ENCODE data around the gene MICALL2.

The MICALL2 gene

DNA sequence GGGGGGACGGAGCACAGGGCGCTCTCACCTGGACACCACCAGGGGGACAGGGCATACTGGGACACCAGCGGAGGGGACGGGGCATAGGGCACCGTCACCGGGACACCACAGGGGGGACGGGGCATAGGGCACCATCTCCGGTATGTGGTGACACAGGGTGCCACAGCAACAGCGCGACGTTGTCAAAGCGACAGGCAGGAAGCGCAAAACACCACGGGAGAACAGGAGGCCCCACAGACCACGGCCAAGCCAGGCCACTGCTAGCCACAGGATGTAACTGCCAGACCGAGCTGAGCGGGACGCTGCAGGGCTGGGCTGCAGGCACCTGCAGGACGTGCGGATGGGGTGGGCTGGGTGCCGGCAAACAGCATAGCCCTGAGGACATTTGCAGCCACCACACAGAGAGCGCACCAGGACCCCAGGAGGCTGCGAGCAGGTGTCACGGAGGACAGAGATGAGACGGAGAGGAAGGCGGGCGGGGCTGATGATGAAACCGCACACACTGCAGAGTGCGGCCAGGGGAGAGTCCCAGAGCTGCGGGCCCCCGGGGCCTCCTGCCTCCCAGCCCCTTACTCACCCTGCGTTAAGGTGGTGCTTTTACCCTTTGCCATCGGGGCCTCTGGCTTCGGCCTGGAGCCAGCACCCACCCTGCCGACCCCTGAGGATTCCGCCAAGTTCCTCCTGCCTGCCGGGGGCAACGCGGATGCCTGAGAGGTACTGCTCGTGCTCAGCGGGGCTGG, 17.5 kb downstream of the MICALL2 start (continued):
- TF ChIP-seq ZSCAN18 (tag by site-specific recombination; IDR thresholded peaks at IDR 0.05) (no peak), ZNF426 (tag by site-specific recombination; IDR thresholded peaks at IDR 0.05) (no peak), KLF10 (tag by site-specific recombination; IDR thresholded peaks at IDR 0.05) (no peak)

DNA sequence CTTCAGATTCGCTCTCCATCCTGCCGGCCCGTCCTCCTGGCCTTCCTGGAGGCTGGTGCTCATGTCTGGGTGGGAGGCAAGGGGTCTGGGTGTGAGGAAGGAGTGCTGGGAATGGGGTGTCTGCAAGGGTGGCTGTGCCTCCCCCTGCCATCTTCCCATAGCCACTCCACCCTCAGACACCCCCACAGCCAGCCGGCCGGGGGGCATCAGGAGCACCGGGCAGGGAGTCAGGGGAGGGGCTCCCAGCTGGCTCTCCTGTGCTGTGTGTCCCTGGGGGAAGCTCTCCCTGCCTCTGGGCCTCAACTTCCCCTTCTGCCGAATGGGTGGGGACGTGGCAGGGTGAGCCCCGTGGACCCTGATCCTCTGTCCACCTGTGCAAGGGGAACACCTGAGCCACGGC, 18.6 kb downstream of the MICALL2 start:
- Histone ChIP-seq H3K4me3 (ENCODE audit: low read depth, low read length) (no peak overlapping the region), H3K9me3 (ENCODE audit: control insufficient read depth, insufficient read depth, low read depth, low read length) (no peaks in the 10 kb centered on the region), H3K36me3 (ENCODE audit: control insufficient read depth in 2 of 2, insufficient read depth in 1 of 2, low read length in 2 of 2) (peaks cover 0 to 3% of the 10 kb centered on the region in 2 experiments; a peak in 1 of 3 replicates), H3K4me1 (ENCODE audit: control insufficient read depth, insufficient read depth, low read length) (no peaks in the 10 kb centered on the region), H3K27ac (ENCODE audit: extremely low read depth, low read depth, low read length) (no peak overlapping the region)
- POLR2A ChIA-PET, result interaction anchor here (0.6 kb wide), 1 partner anchor 17 kb away, joined by 3 read pairs; no protein-coding TSS in a partner anchor
- CTCF ChIA-PET, result interaction anchor here (1.4 kb wide), 1 partner anchor 8 kb away, joined by 7 read pairs; no protein-coding TSS in a partner anchor
- TF ChIP-seq ZNF76 (tag by site-specific recombination; IDR thresholded peaks at IDR 0.05; ENCODE audit: borderline replicate concordance, low read depth) (no peak), ZBTB26 (tag by site-specific recombination; optimal IDR thresholded peaks at IDR 0.05) (no peak), ZFP37 (tag by site-specific recombination; IDR thresholded peaks at IDR 0.05) (no peak), ZNF692 (tag by site-specific recombination; IDR thresholded peaks at IDR 0.05) (no peak), ZNF239 (tag by site-specific recombination; IDR thresholded peaks at IDR 0.05) (no peak), ZNF140 (tag by site-specific recombination; IDR thresholded peaks at IDR 0.05) (no peak), ZNF16 (tag by site-specific recombination; IDR thresholded peaks at IDR 0.05; ENCODE audit: low read depth) (no peak), ZNF560 (tag by site-specific recombination; IDR thresholded peaks at IDR 0.05; ENCODE audit: borderline replicate concordance) (no peak), ZNF677 (tag by site-specific recombination; IDR thresholded peaks at IDR 0.05) (no peak), ZNF610 (tag by site-specific recombination; IDR thresholded peaks at IDR 0.05; ENCODE audit: borderline replicate concordance) (no peak), ZNF658 (tag by site-specific recombination; IDR thresholded peaks at IDR 0.05) (no peak)
- TF ChIP-seq, protein P1, sequence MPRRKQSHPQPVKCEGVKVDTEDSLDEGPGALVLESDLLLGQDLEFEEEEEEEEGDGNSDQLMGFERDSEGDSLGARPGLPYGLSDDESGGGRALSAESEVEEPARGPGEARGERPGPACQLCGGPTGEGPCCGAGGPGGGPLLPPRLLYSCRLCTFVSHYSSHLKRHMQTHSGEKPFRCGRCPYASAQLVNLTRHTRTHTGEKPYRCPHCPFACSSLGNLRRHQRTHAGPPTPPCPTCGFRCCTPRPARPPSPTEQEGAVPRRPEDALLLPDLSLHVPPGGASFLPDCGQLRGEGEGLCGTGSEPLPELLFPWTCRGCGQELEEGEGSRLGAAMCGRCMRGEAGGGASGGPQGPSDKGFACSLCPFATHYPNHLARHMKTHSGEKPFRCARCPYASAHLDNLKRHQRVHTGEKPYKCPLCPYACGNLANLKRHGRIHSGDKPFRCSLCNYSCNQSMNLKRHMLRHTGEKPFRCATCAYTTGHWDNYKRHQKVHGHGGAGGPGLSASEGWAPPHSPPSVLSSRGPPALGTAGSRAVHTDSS (tag by site-specific recombination; IDR thresholded peaks at IDR 0.05), result no peak
- TF ChIP-seq, protein P2, sequence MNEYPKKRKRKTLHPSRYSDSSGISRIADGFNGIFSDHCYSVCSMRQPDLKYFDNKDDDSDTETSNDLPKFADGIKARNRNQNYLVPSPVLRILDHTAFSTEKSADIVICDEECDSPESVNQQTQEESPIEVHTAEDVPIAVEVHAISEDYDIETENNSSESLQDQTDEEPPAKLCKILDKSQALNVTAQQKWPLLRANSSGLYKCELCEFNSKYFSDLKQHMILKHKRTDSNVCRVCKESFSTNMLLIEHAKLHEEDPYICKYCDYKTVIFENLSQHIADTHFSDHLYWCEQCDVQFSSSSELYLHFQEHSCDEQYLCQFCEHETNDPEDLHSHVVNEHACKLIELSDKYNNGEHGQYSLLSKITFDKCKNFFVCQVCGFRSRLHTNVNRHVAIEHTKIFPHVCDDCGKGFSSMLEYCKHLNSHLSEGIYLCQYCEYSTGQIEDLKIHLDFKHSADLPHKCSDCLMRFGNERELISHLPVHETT (tag by site-specific recombination; IDR thresholded peaks at IDR 0.05), result no peak

All from HEK293 (cell line).